HepG2 (cell line): ENCODE measurements around the gene PLA2G4B. TPM values are rescaled to one million over a fixed set of nuclear protein-coding genes. Genes with fewer than 3 reads are reported as not detected.

Experiments used
- ATAC-seq: fragments of 200-7000 bp; cut with Tn5 transposase; 3 replicates; pipeline ENCODE4 v1.9.1; 2020; ENCODE audit warnings: mild to moderate bottlenecking, moderate library complexity
- BruUV-seq: library from RNA; stranded (reverse); fragments of 400-500 nt; replicated peaks from 2 replicates; lab custom pipeline; 2021; lab: Mats Ljungman, UMichigan
- CTCF ChIA-PET: fragments of 300-600 bp; formaldehyde crosslinking; extraction: SDS; loops from one replicate; lab custom pipeline; 2021; ENCODE audit warnings: low total read pairs, inconsistent platforms, low intra/inter-chr PET ratio; lab: Yijun Ruan, JAX
- POLR2A ChIA-PET: fragments of 350-600 bp; sonication (Branson Sonifier 250); formaldehyde crosslinking; loops from one replicate; lab custom pipeline; 2020; ENCODE audit warnings: antibody characterized with exemption, inconsistent platforms; lab: Yijun Ruan, JAX
- DNase-seq: peaks from one replicate; pipeline ENCODE4 v3.0.0-alpha.2; 2015; ENCODE audit warnings: low spot score
- FAIRE-seq: peaks from 3 replicates; lab custom pipeline; 2011; peaks lifted over from hg19 to GRCh38; lab: Jason Lieb, UNC
- H2AFZ ChIP-seq: one replicate; pipeline ENCODE4 v1.6.1; 2011; ENCODE audit warnings: low read length, inconsistent platforms
- H3K27ac ChIP-seq: fragments of 300-600 bp; 3 replicates; pipeline ENCODE4 v1.8.0; 2011; ENCODE audit warnings: mixed run types, mild to moderate bottlenecking, mixed read lengths, low read length, inconsistent platforms; ENCODE audit not compliant: insufficient read depth; ENCODE audit errors: extremely low read length
- H3K27me3 ChIP-seq, 2 experiments: fragments of 200-600 bp in 1 of 2; 2 replicates in 1 of 2; 3 replicates in 1 of 2; pipeline versions ENCODE4 v1.6.0 to v1.8.0; 2011; ENCODE audit warnings: low read length in 2 of 2, mild to moderate bottlenecking in 2 of 2, moderate library complexity in 2 of 2, inconsistent platforms in 1 of 2; ENCODE audit not compliant: insufficient read depth in 2 of 2, control insufficient read depth in 1 of 2
- H3K36me3 ChIP-seq, 2 experiments: fragments of 200-600 bp in 1 of 2; replicated peaks in 1 of 2; 2 replicates in 1 of 2; 3 replicates in 1 of 2; pipeline versions ENCODE4 v1.5.1 to v1.8.0; 2011; ENCODE audit warnings: low read length in 2 of 2, inconsistent platforms in 1 of 2; ENCODE audit not compliant: insufficient read depth in 2 of 2, control insufficient read depth in 1 of 2
- H3K4me1 ChIP-seq: 2 replicates; pipeline ENCODE4 v1.5.1; 2012; ENCODE audit warnings: low read length, inconsistent platforms; ENCODE audit not compliant: insufficient read depth
- H3K4me2 ChIP-seq: 2 replicates; pipeline ENCODE4 v1.6.0; 2011; ENCODE audit warnings: low read depth, low read length, inconsistent platforms
- H3K4me3 ChIP-seq, 3 experiments: fragments of 200-600 bp in 1 of 3; sonication (generic), shearing (Covaris generic) in 1 of 3; replicated peaks in 1 of 3; 2 replicates each; pipeline ENCODE4 v1.5.1; 2011 to 2016; ENCODE audit warnings: low read length in 3 of 3, inconsistent platforms in 2 of 3, low read depth in 2 of 3, mild to moderate bottlenecking in 2 of 3, control low read depth in 1 of 3, mixed read lengths in 1 of 3; ENCODE audit not compliant: insufficient read depth in 1 of 3
- H3K79me2 ChIP-seq: one replicate; pipeline ENCODE4 v1.6.1; 2011; ENCODE audit warnings: low read length, inconsistent platforms; ENCODE audit not compliant: insufficient read depth
- H3K9ac ChIP-seq: 2 replicates; pipeline ENCODE4 v1.6.0; 2011; ENCODE audit warnings: mild to moderate bottlenecking, low read depth, low read length, inconsistent platforms; ENCODE audit not compliant: insufficient read depth
- H3K9me3 ChIP-seq: 2 replicates; pipeline ENCODE4 v1.5.1; 2012; ENCODE audit warnings: mild to moderate bottlenecking, low read length
- H4K20me1 ChIP-seq: 2 replicates; pipeline ENCODE4 v1.6.0; 2011; ENCODE audit warnings: inconsistent platforms, mild to moderate bottlenecking, low read length, moderate library complexity; ENCODE audit not compliant: insufficient read depth
- SNRNP70 ChIP-seq: fragments of 200-400 bp; formaldehyde crosslinking; IDR thresholded peaks from 2 replicates; pipeline ENCODE4 v1.6.1; 2017; ENCODE audit warnings: mild to moderate bottlenecking, low read depth, low read length, moderate library complexity
- ZKSCAN1 ChIP-seq: fragments of 150-350 bp; IDR thresholded peaks from 2 replicates; pipeline ENCODE4 v1.6.1; 2014; ENCODE audit warnings: low read length
- ZNF329 ChIP-seq: sonication (generic); formaldehyde crosslinking; IDR thresholded peaks from 2 replicates; pipeline ENCODE4 v1.9.0; 2021; ENCODE audit warnings: low read depth, mild to moderate bottlenecking, missing genetic modification reagents
- ZNF546 ChIP-seq: sonication (generic); formaldehyde crosslinking; conservative IDR thresholded peaks from 2 replicates; pipeline ENCODE4 v1.8.1; 2023; ENCODE audit warnings: mild to moderate bottlenecking, missing genetic modification reagents
- WGBS: methylation state at CpG from one replicate; pipeline ENCODE4 v1.1.6; 2017; ENCODE audit warnings: low lambda C conversion rate; 5-methylcytosine and 5-hydroxymethylcytosine counted together
- in situ Hi-C: cut with HindIII; loops from 2 replicates; pipeline ENCODE4 v1.10.0; 2017; ENCODE audit warnings: low pct_unique_long_range_greater_than_20kb; ENCODE audit not compliant: extremely low pct_ligation_motif_present
- intact Hi-C: fragments of 100-400 bp; cut with micrococcal nuclease; formaldehyde crosslinking; loops from one replicate; pipeline ENCODE4 v1.10.0; 2022; ENCODE audit not compliant: unreplicated experiment
- polyA plus RNA-seq, 8 experiments: library from polyadenylated mRNA; depleted of rRNA in 3 of 8; stranded (reverse) in 7 of 8; unstranded in 1 of 8; fragments of >200 nt; fragmentation: Illumina TruSeq in 4 of 8; extraction: Trizol in 4 of 8; gene quantifications; 2 replicates each; pipeline versions ENCODE4 v1.2.1 to v1.2.3, GENCODE V29; 2011 to 2016; ENCODE audit warnings: low read depth in 4 of 8, missing spikeins in 1 of 8, mixed read lengths in 1 of 8; ENCODE audit not compliant: insufficient read depth in 1 of 8
- total RNA-seq, 5 experiments: library from RNA; depleted of rRNA; stranded (reverse); fragments of >200 nt; fragmentation: Illumina TruSeq; extraction: Trizol; gene quantifications; 2 replicates each; pipeline ENCODE4 v1.2.3, GENCODE V29; 2016; ENCODE audit warnings: low read depth in 1 of 5

Gene PLA2G4B
- total and polyA plus RNA-seq, 2 of the 13 experiments (the other 11 are each of a cell fraction or from before 2014, with no cell fraction given) = 5.1 to 8.0 TPM

- H4K20me1 ChIP-seq = no peaks in the 10 kb centered on the region
- 85% methylated on average over 1 of the region's 1 CpG for WGBS
- TF ChIP-seq SNRNP70 (no peak), ZNF329 (CRISPR knock-in tag) (peak; percentile 99)
- H3K79me2 ChIP-seq = no peaks in the 10 kb centered on the region
- no TSS peak for BruUV-seq
- intact Hi-C loops = no loop called here
- POLR2A ChIA-PET = no interaction called here
- no peak overlapping the region for H3K27ac ChIP-seq
- FAIRE-seq (no peak), ATAC-seq (no peak), DNase-seq (no peak)
- in situ Hi-C loops = no loop called here
- H3K4me1 ChIP-seq = peaks cover 30% of the 10 kb centered on the region
- H3K4me3 ChIP-seq = no peak overlapping the region
- no peak overlapping the region for H3K4me2 ChIP-seq
- CTCF ChIA-PET = no interaction called here
- no peaks in the 10 kb centered on the region for H3K9me3 ChIP-seq
- 0 out of 5 replicates have a peak, but pooled peaks cover 0 to 5% of the 10 kb centered on the region in 2 experiments for H3K36me3 ChIP-seq
- peaks cover 4 to 20% of the 10 kb centered on the region in 2 experiments; a peak in 4 of 5 replicates for H3K27me3 ChIP-seq
- H3K9ac ChIP-seq = no peak overlapping the region
- no peak overlapping the region for H2AFZ ChIP-seq
Observed at GRCh38 chr15:41895957-41896356, 57.3 kb downstream of the PLA2G4B start.

- Histone ChIP-seq H3K27ac (no peak overlapping the region), H3K4me2 (no peak overlapping the region), H3K79me2 (no peaks in the 10 kb centered on the region), H3K9ac (no peak overlapping the region), H2AFZ (no peak overlapping the region), H3K27me3 (peaks cover 4 to 16% of the 10 kb centered on the region in 2 experiments; a peak in 4 of 5 replicates), H3K9me3 (no peaks in the 10 kb centered on the region), H4K20me1 (no peaks in the 10 kb centered on the region), H3K36me3 (0 out of 5 replicates have a peak, but pooled peaks cover 0 to 5% of the 10 kb centered on the region in 2 experiments), H3K4me1 (peaks cover 30% of the 10 kb centered on the region), H3K4me3 (no peak overlapping the region)
- no peak for FAIRE-seq
- BruUV-seq = no TSS peak
- ATAC-seq = no peak
- ChIA-PET CTCF (no interaction called here), POLR2A (no interaction called here)
- intact Hi-C loops (no loop called here), in situ Hi-C loops (no loop called here)
- TF ChIP-seq ZNF546 (CRISPR knock-in tag) (no peak), ZKSCAN1 (no peak)
- no peak for DNase-seq
- 86% methylated on average over 4 of the region's 6 CpGs for WGBS
Observed at GRCh38 chr15:41896566-41896965, 57.9 kb downstream of the PLA2G4B start.
